MM.1S (cell line): Measurements from ENCODE around the gene SHANK1.
"Not testable (repeated sequence)": the region's sequence is repeated elsewhere in the genome, so short reads cannot be mapped to it uniquely, and the experiment has no call there.

ENCODE experiments used
- EZH2 ChIP-seq: fragments of 300-600 bp; sonication (generic); optimal IDR thresholded peaks from 2 replicates; pipeline ENCODE3; 2017; ENCODE audit warnings: low read depth, mild to moderate bottlenecking, antibody characterized with exemption, low read length, mixed read lengths
- TF ChIP-seq, protein P1 (sequence below): fragments of 300-600 bp; sonication (generic); IDR thresholded peaks from 2 replicates; pipeline ENCODE4 v1.5.1; 2016; ENCODE audit warnings: antibody characterized with exemption, low read length, mixed read lengths

- TF ChIP-seq, protein P1, sequence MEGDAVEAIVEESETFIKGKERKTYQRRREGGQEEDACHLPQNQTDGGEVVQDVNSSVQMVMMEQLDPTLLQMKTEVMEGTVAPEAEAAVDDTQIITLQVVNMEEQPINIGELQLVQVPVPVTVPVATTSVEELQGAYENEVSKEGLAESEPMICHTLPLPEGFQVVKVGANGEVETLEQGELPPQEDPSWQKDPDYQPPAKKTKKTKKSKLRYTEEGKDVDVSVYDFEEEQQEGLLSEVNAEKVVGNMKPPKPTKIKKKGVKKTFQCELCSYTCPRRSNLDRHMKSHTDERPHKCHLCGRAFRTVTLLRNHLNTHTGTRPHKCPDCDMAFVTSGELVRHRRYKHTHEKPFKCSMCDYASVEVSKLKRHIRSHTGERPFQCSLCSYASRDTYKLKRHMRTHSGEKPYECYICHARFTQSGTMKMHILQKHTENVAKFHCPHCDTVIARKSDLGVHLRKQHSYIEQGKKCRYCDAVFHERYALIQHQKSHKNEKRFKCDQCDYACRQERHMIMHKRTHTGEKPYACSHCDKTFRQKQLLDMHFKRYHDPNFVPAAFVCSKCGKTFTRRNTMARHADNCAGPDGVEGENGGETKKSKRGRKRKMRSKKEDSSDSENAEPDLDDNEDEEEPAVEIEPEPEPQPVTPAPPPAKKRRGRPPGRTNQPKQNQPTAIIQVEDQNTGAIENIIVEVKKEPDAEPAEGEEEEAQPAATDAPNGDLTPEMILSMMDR, result not testable (repeated sequence)
- not testable (repeated sequence) for TF ChIP-seq EZH2
These were observed 41.9 kb upstream of the SHANK1 start for GRCh38 chr19:50761501-50761900.
